ENCODE data around the gene TGOLN2. TPM values are rescaled to one million over a fixed set of nuclear protein-coding genes. Genes with fewer than 3 reads are reported as not detected.

Gene TGOLN2
- total and polyA plus RNA-seq, 2 of the 13 experiments (the other 11 are each of a cell fraction or from before 2014, with no cell fraction given) = 99.6 to 155 TPM

DNA sequence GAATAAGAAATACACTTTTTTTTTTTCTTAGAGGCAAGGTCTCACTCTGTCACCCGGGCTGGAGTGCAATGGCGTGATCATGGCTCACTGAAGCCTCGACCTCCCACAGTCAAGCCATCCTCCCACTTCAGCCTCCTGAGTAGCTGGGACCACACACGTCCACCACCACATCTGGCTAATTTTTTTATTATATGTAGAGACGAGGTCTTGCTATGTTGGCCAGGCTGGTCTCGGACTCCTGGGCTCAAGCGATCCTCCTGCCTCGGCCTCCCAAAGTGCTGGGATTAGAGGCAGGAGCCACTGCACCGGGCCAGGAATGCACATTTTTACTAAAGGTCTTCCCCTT lies 2.4 kb downstream of the TGOLN2 start (continued):
- TF ChIP-seq, protein P1, sequence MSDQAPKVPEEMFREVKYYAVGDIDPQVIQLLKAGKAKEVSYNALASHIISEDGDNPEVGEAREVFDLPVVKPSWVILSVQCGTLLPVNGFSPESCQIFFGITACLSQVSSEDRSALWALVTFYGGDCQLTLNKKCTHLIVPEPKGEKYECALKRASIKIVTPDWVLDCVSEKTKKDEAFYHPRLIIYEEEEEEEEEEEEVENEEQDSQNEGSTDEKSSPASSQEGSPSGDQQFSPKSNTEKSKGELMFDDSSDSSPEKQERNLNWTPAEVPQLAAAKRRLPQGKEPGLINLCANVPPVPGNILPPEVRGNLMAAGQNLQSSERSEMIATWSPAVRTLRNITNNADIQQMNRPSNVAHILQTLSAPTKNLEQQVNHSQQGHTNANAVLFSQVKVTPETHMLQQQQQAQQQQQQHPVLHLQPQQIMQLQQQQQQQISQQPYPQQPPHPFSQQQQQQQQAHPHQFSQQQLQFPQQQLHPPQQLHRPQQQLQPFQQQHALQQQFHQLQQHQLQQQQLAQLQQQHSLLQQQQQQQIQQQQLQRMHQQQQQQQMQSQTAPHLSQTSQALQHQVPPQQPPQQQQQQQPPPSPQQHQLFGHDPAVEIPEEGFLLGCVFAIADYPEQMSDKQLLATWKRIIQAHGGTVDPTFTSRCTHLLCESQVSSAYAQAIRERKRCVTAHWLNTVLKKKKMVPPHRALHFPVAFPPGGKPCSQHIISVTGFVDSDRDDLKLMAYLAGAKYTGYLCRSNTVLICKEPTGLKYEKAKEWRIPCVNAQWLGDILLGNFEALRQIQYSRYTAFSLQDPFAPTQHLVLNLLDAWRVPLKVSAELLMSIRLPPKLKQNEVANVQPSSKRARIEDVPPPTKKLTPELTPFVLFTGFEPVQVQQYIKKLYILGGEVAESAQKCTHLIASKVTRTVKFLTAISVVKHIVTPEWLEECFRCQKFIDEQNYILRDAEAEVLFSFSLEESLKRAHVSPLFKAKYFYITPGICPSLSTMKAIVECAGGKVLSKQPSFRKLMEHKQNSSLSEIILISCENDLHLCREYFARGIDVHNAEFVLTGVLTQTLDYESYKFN (CRISPR knock-in tag; conservative IDR thresholded peaks at IDR 0.05) = no peak
- no peak for TF ChIP-seq ZNF75D (CRISPR knock-in tag; IDR thresholded peaks at IDR 0.05; ENCODE audit: borderline replicate concordance)
- TF ChIP-seq ZNF569 (CRISPR knock-in tag; IDR thresholded peaks at IDR 0.05; ENCODE audit: borderline replicate concordance) = 0 out of 2 replicates have a peak, but pooled peaks have one; percentile 6
- 0 out of 2 replicates have a peak, but pooled peaks have one; percentile 70 for TF ChIP-seq ZNF20 (CRISPR knock-in tag; IDR thresholded peaks at IDR 0.05)
- no peak for TF ChIP-seq SIN3B (IDR thresholded peaks at IDR 0.05; ENCODE audit: low read length)
- no peak for TF ChIP-seq TCF12 (IDR thresholded peaks at IDR 0.05)
- peak; percentile 13; the same call in 1 of the 2 replicates for TF ChIP-seq TCF12 (CRISPR knock-in tag; IDR thresholded peaks at IDR 0.05)
- TF ChIP-seq, protein P2, sequence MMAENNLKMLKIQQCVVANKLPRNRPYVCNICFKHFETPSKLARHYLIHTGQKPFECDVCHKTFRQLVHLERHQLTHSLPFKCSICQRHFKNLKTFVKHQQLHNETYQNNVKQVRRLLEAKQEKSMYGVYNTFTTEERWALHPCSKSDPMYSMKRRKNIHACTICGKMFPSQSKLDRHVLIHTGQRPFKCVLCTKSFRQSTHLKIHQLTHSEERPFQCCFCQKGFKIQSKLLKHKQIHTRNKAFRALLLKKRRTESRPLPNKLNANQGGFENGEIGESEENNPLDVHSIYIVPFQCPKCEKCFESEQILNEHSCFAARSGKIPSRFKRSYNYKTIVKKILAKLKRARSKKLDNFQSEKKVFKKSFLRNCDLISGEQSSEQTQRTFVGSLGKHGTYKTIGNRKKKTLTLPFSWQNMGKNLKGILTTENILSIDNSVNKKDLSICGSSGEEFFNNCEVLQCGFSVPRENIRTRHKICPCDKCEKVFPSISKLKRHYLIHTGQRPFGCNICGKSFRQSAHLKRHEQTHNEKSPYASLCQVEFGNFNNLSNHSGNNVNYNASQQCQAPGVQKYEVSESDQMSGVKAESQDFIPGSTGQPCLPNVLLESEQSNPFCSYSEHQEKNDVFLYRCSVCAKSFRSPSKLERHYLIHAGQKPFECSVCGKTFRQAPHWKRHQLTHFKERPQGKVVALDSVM (CRISPR knock-in tag; IDR thresholded peaks at IDR 0.05) = peak; percentile 99
- TF ChIP-seq ZMYM3 (CRISPR knock-in tag; IDR thresholded peaks at IDR 0.05) = peak; percentile 92
- TF ChIP-seq ZNF564 (CRISPR knock-in tag; IDR thresholded peaks at IDR 0.05) = no peak
- TF ChIP-seq EEA1 (CRISPR knock-in tag; IDR thresholded peaks at IDR 0.05; ENCODE audit: borderline replicate concordance) = no peak
- 0 out of 2 replicates have a peak, but pooled peaks have one; percentile 2 for TF ChIP-seq ZNF264 (CRISPR knock-in tag; IDR thresholded peaks at IDR 0.05)
- TF ChIP-seq, protein P3, sequence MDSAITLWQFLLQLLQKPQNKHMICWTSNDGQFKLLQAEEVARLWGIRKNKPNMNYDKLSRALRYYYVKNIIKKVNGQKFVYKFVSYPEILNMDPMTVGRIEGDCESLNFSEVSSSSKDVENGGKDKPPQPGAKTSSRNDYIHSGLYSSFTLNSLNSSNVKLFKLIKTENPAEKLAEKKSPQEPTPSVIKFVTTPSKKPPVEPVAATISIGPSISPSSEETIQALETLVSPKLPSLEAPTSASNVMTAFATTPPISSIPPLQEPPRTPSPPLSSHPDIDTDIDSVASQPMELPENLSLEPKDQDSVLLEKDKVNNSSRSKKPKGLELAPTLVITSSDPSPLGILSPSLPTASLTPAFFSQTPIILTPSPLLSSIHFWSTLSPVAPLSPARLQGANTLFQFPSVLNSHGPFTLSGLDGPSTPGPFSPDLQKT (CRISPR knock-in tag; IDR thresholded peaks at IDR 0.05; ENCODE audit: borderline replicate concordance) = no peak
- TF ChIP-seq KDM5B (CRISPR knock-in tag; IDR thresholded peaks at IDR 0.05; ENCODE audit: borderline replicate concordance) = peak; percentile 50; the same call in 1 of the 2 replicates
- TF ChIP-seq DNMT1 (CRISPR knock-in tag; IDR thresholded peaks at IDR 0.05) = no peak
- no peak for TF ChIP-seq RFX5 (IDR thresholded peaks at IDR 0.05; ENCODE audit: low read depth, low read length)

Measured in HepG2 (cell line).